Epidermal melanocyte (primary cell): ENCODE measurements around the gene ACAA2.
"Not testable (repeated sequence)": the region's sequence is repeated elsewhere in the genome, so short reads cannot be mapped to it uniquely, and the experiment has no call there.

Experiments
- DNase-seq: peaks from one replicate; pipeline ENCODE4 v3.0.0; 2011; ENCODE audit warnings: low spot score; ENCODE audit not compliant: insufficient read length

Gene ACAA2

DNA sequence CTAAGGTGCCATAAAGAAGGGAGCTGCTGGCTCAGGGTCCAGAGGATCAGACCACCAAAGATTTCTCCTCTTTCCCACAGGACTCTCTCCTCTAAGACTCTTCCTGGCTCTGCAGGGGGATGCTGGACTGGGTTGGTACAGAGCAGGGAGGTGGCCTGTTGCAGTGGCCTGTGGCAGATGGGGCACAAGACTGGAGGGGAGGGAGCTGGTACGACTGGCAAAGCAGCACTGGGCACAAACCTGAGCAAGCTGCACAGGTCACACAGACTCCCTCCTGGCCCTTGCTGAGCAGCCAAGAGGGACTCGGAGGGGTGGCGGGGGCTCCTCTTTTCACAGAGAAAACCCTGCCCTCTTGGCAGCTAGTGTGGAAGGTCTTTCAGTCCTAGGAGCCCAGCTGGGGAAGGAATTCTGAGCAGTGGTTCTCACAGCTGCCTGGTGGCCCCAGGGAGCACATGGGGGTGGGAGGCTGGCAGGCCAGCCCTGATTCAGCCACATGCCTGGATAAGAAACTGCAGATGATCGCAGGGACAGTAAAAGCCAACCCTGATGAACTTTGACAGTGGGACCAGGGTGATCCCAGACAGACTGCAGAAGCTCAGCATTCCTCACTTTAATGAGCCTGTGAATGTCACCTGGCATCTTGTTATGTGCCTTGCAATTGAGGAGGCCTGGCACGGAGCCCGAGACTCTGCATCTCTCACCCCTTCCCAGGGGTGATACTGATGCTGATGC, 32.5 kb upstream of the ACAA2 start:
- DNase-seq, result no peak

GRCh38 chr18:49844903-49845302, 31.6 kb upstream of the ACAA2 start:
- DNase-seq, result no peak

DNA sequence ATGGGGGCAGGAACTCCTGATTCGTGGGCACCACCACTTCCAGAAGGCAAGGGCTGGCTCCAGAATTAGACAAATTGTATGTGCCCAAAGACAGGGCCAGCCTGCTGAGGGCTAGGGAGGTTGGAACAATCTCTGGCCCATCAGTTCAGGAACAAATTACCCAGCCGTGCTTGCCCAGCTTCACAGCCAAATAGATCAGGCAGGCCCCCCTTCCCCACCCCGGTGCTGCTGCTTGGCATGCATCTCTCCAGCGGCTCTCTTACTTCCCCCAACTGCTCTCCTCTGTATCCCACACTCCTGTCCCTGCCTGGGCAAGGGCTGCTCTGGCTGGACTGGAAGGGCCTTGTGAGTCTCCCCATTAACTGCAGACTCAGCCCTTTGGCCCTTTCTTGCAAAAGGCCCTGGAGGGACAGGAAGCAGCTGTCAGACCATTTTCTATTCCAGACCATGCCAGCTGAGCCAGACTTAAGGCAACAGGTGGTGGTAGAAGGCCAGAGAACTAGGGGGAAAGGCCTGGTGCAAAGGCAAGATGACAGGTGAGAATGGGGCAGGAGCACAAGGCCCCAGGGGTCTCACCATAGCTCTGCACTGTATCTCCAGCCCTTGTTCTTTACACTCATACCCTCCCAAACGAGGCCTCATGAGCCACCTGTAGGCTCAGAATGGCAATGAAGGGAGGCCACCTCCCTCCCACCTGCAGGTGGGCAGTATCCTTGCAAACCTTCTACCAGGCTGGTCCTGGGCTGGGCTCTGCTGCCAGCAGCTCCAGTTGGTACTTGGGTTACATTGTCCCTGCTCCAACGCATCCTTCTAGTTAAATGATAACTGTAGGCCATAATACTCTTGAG, 30.7 kb upstream of the ACAA2 start:
- DNase-seq, result no peak

GRCh38 chr18:49843131-49843530, 29.8 kb upstream of the ACAA2 start:
- DNase-seq, result no peak

GRCh38 chr18:49842656-49843055, 29.3 kb upstream of the ACAA2 start:
- DNase-seq, result no peak

GRCh38 chr18:49841236-49842217, 28.2 kb upstream of the ACAA2 start:
- DNase-seq, result no peak

DNA sequence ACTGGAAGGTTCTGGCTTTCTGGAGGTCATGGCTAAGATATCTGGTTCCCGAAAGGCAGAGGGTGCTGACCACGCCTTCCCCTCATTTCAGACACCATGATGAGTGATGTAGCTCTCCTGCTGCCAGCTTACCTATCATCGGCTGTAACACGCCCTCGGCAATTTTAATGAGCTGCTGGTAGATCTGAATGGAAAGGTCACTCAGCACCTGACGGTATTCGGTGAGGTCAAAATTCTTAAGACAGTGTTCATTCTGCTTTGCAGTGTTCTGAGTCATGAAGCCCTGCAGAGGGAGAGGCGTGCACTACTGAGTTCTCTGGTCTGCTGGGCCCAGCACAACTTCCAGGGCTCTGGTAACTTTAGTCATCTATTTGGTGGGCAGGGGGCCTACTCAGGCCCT, 25.7 kb upstream of the ACAA2 start:
- no peak for DNase-seq

DNA sequence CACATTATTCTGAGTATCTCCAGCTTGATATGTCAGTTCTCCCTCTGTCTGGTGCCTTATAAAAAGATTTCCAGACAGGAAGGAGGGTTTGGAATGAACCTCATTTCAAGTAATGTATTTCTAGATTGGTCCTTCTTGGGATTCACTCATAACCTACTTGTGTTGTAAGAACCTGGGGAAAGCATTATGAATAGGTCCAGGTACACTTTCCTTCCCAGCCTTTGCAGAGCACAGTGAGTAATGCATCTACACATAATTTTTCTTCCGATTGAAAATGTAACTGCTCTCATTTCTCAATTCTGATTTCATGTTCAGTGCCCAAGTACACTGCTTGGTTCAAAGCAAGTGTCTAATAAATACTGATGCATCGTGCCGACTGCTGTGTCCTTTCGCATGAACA, 25.0 kb upstream of the ACAA2 start:
- DNase-seq, result no peak

DNA sequence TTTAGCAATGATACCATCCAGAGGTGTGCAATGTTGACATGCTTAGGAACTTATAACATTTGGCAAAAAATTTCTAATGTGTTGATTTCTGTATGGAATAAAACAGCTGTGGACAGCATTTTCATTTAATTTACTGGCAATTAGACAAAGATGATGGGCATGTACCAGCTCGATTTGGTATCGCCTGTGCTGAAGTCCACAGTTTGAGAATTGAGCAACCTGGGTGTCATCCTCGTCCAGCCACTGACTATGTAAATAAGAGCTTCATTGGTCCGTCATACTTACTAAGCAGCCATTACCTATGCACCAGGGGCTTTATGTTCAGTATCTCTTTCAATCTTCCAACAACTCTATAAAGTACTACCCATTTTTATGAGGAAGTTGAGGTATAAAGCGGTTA, 24.6 kb upstream of the ACAA2 start:
- no peak for DNase-seq

GRCh38 chr18:49837316-49837835, 24.0 kb upstream of the ACAA2 start:
- DNase-seq, result not testable (repeated sequence)

GRCh38 chr18:49835405-49835804, 22.1 kb upstream of the ACAA2 start:
- DNase-seq, result no peak

GRCh38 chr18:49834258-49834657, 20.9 kb upstream of the ACAA2 start:
- DNase-seq, result no peak

GRCh38 chr18:49833814-49834213, 20.5 kb upstream of the ACAA2 start:
- DNase-seq, result no peak

DNA sequence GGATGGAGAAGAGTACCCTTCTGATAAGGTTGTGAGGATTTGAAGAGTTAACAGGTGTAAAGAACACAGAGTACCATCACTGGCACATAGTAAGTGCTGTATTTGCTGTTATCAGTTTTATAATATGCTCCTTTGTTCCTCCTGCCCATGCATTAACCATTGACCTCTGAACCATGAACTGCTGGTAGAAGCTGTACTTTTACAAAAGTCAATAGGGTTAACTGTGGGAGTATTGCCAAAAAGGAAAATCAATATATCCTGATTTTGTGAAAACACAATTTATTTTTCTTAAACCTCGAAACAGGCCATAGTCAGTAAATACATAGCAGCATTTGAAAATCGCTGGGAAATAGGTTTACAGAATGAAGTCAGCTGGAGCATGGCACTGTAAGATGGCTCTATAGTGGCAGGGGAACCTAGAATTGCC, 18.9 kb upstream of the ACAA2 start:
- no peak for DNase-seq

GRCh38 chr18:49827996-49828395, 14.7 kb upstream of the ACAA2 start:
- DNase-seq, result no peak

- no peak for DNase-seq
Observed at GRCh38 chr18:49819823-49820671, 6.7 kb upstream of the ACAA2 start.

DNA sequence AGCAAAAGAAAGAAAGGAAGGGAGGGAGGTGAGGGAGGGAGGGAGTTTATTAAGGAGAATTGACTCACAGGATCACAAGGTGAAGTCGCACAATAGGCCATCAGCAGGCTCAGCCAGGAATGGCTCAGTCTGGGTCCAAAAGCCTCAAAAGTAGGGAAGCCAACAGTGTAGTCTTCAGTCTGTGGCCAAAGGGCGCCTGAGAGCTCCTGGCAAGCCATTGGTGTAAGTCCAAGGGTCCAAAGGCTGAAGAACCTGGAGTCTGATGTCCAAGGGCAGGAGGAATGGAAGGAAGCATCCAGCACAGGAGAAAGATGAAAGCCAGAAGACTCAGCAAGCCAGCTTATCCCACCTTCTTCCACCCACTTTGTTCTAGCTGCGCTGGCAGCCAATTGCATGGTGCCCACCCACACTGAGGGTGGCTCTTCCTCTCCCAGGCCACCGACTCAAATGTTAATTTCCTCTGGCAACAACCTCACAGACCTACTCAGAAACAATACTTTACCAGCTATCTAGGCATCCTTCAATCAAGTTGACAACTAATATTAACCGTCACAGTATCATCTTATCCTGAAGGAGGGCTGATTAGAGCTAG, 5.8 kb upstream of the ACAA2 start:
- no peak for DNase-seq

DNA sequence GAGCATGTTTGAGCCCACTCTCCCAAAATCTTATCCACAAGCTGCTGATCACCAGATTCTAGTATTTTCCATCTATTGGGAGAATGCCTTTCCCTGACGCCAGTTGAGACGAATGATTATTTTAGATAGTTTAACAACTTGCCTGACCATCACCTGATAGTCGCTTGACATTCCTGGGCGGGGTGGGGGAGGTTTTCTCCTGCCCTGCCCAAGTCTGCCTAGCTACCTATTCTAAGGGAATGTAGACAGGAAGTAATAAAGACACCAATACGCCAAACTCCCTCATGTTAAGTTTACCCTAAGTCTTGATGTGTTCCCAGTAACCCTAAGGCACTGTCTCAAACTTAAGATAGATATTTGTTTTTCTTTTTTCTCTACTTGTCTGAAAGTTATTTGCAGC, 4.6 kb upstream of the ACAA2 start:
- no peak for DNase-seq

DNA sequence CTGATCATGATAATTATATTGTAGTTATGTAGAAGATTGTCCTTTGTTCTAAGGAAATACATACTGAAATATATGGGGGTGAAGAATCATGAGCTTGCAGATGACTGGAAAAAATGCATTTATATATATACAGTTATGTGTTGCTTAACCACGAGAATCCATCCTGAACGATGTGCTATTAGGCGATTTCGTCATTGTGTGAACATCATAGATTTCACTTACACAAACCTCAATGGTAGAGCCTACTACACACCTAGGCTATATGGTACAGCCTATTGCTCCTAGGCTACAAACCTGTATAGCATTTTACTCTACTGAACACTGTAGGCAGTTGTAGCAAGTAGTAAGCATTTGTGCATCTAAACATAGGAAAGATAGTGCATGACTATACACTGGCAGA, 2.6 kb upstream of the ACAA2 start:
- DNase-seq, result no peak

- DNase-seq, result no peak
Observed at GRCh38 chr18:49814147-49814499, 790 bp upstream of the ACAA2 start.
